ENCODE data around the gene CYB561.
"Not testable (repeated sequence)": the region's sequence is repeated elsewhere in the genome, so short reads cannot be mapped to it uniquely, and the experiment has no call there.

CYB561 gene

GRCh38 chr17:63479495-63480184 is 33.5 kb upstream of the CYB561 start:
- DNase-seq (ENCODE audit: low spot score), result no peak

- peak; percentile 99 for DNase-seq (ENCODE audit: low spot score)
These were observed 32.8 kb upstream of the CYB561 start for GRCh38 chr17:63478814-63479494.

- DNase-seq (ENCODE audit: low spot score), result peak; percentile 39
These were observed 31.7 kb upstream of the CYB561 start for GRCh38 chr17:63477480-63478440.

- DNase-seq (ENCODE audit: low spot score), result peak; percentile 64
These were observed 30.9 kb upstream of the CYB561 start, which contains the start of gene ACE for GRCh38 chr17:63476854-63477479. ACE (plus strand) TSS chr17:63477061; CDS start chr17:63477095, 34 bp downstream.

- peak; percentile 51 for DNase-seq (ENCODE audit: low spot score)
These were observed 30.4 kb upstream of the CYB561 start for GRCh38 chr17:63476459-63476853.

GRCh38 chr17:63475491-63476412 is 29.6 kb upstream of the CYB561 start:
- no peak for DNase-seq (ENCODE audit: low spot score)

- DNase-seq (ENCODE audit: low spot score), result no peak
These were observed 28.7 kb upstream of the CYB561 start for GRCh38 chr17:63474586-63475460.

- no peak for DNase-seq (ENCODE audit: low spot score)
These were observed 28.1 kb upstream of the CYB561 start for GRCh38 chr17:63474174-63474573.

- DNase-seq (ENCODE audit: low spot score), result not testable (repeated sequence)
These were observed 22.0 kb upstream of the CYB561 start for GRCh38 chr17:63468099-63468498.

- DNase-seq (ENCODE audit: low spot score), result no peak
These were observed 18.7 kb upstream of the CYB561 start for GRCh38 chr17:63464691-63465236.

- DNase-seq (ENCODE audit: low spot score), result no peak
These were observed 17.7 kb upstream of the CYB561 start for GRCh38 chr17:63463771-63464170.

GRCh38 chr17:63460018-63460417 is 13.9 kb upstream of the CYB561 start:
- DNase-seq (ENCODE audit: low spot score), result no peak

- no peak for DNase-seq (ENCODE audit: low spot score)
These were observed 12.4 kb upstream of the CYB561 start for GRCh38 chr17:63458478-63458877.

- DNase-seq (ENCODE audit: low spot score), result no peak
These were observed 9.3 kb upstream of the CYB561 start for GRCh38 chr17:63455417-63455816.

GRCh38 chr17:63454915-63455314 is 8.8 kb upstream of the CYB561 start:
- DNase-seq (ENCODE audit: low spot score), result no peak

GRCh38 chr17:63454357-63454756 is 8.3 kb upstream of the CYB561 start:
- DNase-seq (ENCODE audit: low spot score), result not testable (repeated sequence)

- DNase-seq (ENCODE audit: low spot score), result no peak
These were observed 7.0 kb upstream of the CYB561 start for GRCh38 chr17:63452962-63453551.

- DNase-seq (ENCODE audit: low spot score), result no peak
These were observed 6.2 kb upstream of the CYB561 start for GRCh38 chr17:63452046-63452961.

All from AG08396 (cell line).